HEK293 (cell line): ENCODE measurements around the gene KNOP1.

ENCODE experiments used
- KLF1 ChIP-seq: fragments of 450-650 bp; formaldehyde crosslinking; IDR thresholded peaks from 2 replicates; pipeline ENCODE4 v1.5.1; 2016; ENCODE audit warnings: missing biosample characterization, missing genetic modification characterization
- ZNF114 ChIP-seq: fragments of 450-650 bp; formaldehyde crosslinking; IDR thresholded peaks from 2 replicates; pipeline ENCODE4 v1.5.0; 2017; ENCODE audit warnings: missing biosample characterization, missing genetic modification characterization
- ZNF239 ChIP-seq: fragments of 450-650 bp; formaldehyde crosslinking; IDR thresholded peaks from 2 replicates; pipeline ENCODE4 v1.5.1; 2016; ENCODE audit warnings: missing biosample characterization, missing genetic modification characterization
- ZNF776 ChIP-seq: fragments of 450-650 bp; formaldehyde crosslinking; IDR thresholded peaks from 2 replicates; pipeline ENCODE4 v1.5.0; 2017; ENCODE audit warnings: missing biosample characterization, missing genetic modification characterization, borderline replicate concordance
- TF ChIP-seq, protein P1 (sequence below): fragments of 450-650 bp; formaldehyde crosslinking; IDR thresholded peaks from 2 replicates; pipeline ENCODE4 v1.5.1; 2016; ENCODE audit warnings: missing biosample characterization, missing genetic modification characterization
- TF ChIP-seq, protein P2 (sequence below): fragments of 450-650 bp; formaldehyde crosslinking; IDR thresholded peaks from 2 replicates; pipeline ENCODE4 v1.5.0; 2017; ENCODE audit warnings: missing biosample characterization, missing genetic modification characterization, borderline replicate concordance

DNA sequence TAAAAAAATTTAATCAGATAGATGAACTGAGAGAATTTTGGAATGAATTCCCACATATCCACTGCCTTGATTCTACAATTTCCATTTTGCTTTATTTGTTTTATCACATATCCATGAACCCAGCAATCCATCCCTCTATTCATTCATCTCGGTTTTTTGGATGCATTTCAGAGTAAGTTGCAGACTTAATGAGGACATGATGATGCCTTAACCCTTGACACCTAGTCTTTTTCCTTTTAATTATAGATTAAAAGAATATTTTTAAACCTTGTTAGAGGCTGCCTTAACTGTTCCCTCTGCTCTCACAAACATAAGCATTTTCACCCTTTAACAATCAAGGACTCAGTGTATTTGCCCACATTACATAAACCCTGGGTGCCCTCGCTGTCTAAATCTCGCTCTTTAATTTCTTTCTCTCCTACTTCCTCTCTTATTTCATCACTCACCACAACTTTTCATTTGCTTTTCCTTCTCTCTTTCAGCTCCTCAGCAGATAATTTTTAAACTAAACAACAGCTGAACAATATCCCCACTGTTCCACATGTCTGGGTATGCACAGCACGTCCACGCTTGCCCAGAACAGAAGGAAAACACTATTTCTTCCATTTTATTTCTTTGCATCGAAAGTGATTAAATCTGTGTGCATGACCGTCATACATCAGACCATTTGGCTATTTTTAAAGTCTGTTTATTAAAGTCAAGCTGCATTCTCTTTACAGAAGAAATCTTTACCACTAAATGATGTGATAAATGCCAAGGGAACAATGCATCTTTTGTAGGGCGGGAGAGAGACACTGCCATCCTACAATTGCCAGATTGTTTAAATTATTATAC, 40.0 kb upstream of the KNOP1 start:
- TF ChIP-seq, protein P1, sequence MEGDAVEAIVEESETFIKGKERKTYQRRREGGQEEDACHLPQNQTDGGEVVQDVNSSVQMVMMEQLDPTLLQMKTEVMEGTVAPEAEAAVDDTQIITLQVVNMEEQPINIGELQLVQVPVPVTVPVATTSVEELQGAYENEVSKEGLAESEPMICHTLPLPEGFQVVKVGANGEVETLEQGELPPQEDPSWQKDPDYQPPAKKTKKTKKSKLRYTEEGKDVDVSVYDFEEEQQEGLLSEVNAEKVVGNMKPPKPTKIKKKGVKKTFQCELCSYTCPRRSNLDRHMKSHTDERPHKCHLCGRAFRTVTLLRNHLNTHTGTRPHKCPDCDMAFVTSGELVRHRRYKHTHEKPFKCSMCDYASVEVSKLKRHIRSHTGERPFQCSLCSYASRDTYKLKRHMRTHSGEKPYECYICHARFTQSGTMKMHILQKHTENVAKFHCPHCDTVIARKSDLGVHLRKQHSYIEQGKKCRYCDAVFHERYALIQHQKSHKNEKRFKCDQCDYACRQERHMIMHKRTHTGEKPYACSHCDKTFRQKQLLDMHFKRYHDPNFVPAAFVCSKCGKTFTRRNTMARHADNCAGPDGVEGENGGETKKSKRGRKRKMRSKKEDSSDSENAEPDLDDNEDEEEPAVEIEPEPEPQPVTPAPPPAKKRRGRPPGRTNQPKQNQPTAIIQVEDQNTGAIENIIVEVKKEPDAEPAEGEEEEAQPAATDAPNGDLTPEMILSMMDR = no peak
- TF ChIP-seq ZNF776 (no peak), KLF1 (tag by site-specific recombination) (no peak), ZNF114 (no peak), ZNF239 (no peak)
- TF ChIP-seq, protein P2, sequence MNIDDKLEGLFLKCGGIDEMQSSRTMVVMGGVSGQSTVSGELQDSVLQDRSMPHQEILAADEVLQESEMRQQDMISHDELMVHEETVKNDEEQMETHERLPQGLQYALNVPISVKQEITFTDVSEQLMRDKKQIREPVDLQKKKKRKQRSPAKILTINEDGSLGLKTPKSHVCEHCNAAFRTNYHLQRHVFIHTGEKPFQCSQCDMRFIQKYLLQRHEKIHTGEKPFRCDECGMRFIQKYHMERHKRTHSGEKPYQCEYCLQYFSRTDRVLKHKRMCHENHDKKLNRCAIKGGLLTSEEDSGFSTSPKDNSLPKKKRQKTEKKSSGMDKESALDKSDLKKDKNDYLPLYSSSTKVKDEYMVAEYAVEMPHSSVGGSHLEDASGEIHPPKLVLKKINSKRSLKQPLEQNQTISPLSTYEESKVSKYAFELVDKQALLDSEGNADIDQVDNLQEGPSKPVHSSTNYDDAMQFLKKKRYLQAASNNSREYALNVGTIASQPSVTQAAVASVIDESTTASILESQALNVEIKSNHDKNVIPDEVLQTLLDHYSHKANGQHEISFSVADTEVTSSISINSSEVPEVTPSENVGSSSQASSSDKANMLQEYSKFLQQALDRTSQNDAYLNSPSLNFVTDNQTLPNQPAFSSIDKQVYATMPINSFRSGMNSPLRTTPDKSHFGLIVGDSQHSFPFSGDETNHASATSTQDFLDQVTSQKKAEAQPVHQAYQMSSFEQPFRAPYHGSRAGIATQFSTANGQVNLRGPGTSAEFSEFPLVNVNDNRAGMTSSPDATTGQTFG = no peak
